Cardiac muscle cell (in vitro differentiated cells and primary cell): Measurements from ENCODE around the gene ETHE1. TPM values are rescaled to one million over a fixed set of nuclear protein-coding genes. Genes with fewer than 3 reads are reported as not detected.
A peak's percentile ranks its signal among the peaks of the same experiment; 100 is the strongest.

Source experiments
- DNase-seq, 2 donors: peaks; one replicate each; pipeline versions ENCODE4 v3.0.0 to v3.0.0-alpha.2; 2010 to 2017; ENCODE audit warnings: low read depth in 1 of 2, low spot score in 1 of 2
- H3K27ac ChIP-seq: fragments of 200-600 bp; sonication (generic); 2 replicates; pipeline ENCODE4 v1.5.1; 2016
- H3K27me3 ChIP-seq: fragments of 200-600 bp; sonication (generic); 2 replicates; pipeline ENCODE4 v1.6.0; 2016; ENCODE audit warnings: control low read depth
- H3K36me3 ChIP-seq: fragments of 200-600 bp; sonication (generic); 2 replicates; pipeline ENCODE4 v1.5.1; 2016; ENCODE audit warnings: control low read depth
- H3K4me1 ChIP-seq: fragments of 200-600 bp; sonication (generic); 2 replicates; pipeline ENCODE4 v1.8.1; 2017; ENCODE audit warnings: low read depth, mild to moderate bottlenecking, mixed run types
- H3K4me3 ChIP-seq: fragments of 200-600 bp; sonication (generic); 2 replicates; pipeline ENCODE4 v1.5.1; 2016; ENCODE audit warnings: mild to moderate bottlenecking
- H3K9me3 ChIP-seq: fragments of 200-600 bp; sonication (generic); 2 replicates; pipeline ENCODE4 v1.5.1; 2017; ENCODE audit warnings: low read depth, mild to moderate bottlenecking, control low read depth
- polyA plus RNA-seq: library from polyadenylated mRNA; unstranded; fragments of >200 nt; fragmentation: Nextera tagmentation; extraction: Ambion mirVana; gene quantifications from 2 replicates; pipeline ENCODE4 v1.2.1, GENCODE V29; 2016
- total RNA-seq: library from RNA; depleted of rRNA; stranded (reverse); fragments of >200 nt; gene quantifications from 2 replicates; pipeline ENCODE4 v1.2.3, GENCODE V29; 2016
- TF ChIP-seq, protein P1 (sequence below): IDR thresholded peaks from 2 replicates; pipeline ENCODE4 v1.5.1; 2012; ENCODE audit warnings: low read depth, mild to moderate bottlenecking, low read length

Gene ETHE1
- total and polyA plus RNA-seq, 2 experiments from 2014 or later, result 31.6 to 35.0 TPM

DNA sequence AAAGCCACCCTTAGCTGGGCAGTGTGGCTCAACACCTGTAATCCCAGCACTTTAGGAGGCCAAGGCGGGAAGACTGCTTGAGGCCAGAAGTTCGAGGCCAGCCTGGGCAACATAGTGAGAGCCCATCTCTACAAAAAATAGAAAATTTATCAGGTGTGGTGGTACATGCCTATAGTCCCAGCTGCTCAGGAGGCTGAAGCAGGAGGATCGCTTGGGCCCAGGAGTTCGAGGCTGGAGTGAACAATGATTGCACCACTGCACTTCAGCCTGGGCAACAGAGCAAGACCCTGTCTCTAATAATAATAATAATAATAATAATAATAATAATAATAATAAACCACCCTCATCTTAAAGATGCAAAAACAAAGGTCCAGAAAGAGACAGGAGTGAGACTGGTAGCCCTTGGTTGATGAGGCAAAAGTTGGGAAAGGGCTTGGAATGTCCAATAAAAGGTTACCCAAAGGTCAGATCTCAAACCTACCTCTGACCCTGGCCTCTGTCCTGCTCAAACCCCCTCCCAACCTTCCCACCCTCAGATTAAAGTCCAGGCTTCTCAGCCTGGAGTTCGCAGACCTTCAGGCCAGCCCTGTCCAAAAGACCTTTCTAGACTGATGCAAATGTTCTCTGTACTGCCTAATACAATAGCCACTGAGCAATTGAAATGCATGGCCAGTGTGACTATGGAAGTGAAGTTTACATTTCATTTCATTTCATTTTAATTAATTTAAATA lies 15.1 kb upstream of the ETHE1 start:
- Histone ChIP-seq H3K4me1 (no peaks in the 10 kb centered on the region), H3K36me3 (peaks cover 40% of the 10 kb centered on the region), H3K27ac (no peak overlapping the region), H3K4me3 (no peak overlapping the region), H3K27me3 (no peaks in the 10 kb centered on the region), H3K9me3 (no peaks in the 10 kb centered on the region)
- TF ChIP-seq, protein P1, sequence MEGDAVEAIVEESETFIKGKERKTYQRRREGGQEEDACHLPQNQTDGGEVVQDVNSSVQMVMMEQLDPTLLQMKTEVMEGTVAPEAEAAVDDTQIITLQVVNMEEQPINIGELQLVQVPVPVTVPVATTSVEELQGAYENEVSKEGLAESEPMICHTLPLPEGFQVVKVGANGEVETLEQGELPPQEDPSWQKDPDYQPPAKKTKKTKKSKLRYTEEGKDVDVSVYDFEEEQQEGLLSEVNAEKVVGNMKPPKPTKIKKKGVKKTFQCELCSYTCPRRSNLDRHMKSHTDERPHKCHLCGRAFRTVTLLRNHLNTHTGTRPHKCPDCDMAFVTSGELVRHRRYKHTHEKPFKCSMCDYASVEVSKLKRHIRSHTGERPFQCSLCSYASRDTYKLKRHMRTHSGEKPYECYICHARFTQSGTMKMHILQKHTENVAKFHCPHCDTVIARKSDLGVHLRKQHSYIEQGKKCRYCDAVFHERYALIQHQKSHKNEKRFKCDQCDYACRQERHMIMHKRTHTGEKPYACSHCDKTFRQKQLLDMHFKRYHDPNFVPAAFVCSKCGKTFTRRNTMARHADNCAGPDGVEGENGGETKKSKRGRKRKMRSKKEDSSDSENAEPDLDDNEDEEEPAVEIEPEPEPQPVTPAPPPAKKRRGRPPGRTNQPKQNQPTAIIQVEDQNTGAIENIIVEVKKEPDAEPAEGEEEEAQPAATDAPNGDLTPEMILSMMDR, result no peak
- no peak for DNase-seq

DNA sequence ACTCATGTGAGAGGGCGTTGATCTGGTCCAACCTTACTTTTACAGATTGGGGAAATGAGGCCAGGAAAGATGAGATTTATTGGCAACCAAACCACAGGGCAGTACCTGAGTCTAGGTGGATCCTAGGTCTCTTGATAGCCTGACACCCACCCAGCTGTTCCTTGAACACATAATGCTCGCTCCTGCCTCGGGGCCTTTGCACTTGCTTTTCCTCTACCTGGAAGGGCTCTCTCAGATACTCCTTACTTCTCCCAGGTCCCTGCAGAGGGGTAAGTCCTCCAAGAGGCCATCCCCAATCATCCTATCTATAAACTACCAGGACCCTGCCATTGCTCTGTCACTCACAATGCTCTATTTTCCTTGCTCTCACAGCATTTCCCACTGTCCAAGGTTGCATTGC lies 13.4 kb upstream of the ETHE1 start:
- peaks cover 4% of the 10 kb centered on the region for H3K4me1 ChIP-seq
- DNase-seq, result no peak
- no peaks in the 10 kb centered on the region for H3K27me3 ChIP-seq
- TF ChIP-seq, protein P1, result no peak
- no peaks in the 10 kb centered on the region for H3K9me3 ChIP-seq
- no peak overlapping the region for H3K27ac ChIP-seq
- no peak overlapping the region for H3K4me3 ChIP-seq
- peaks cover 39% of the 10 kb centered on the region for H3K36me3 ChIP-seq

DNA sequence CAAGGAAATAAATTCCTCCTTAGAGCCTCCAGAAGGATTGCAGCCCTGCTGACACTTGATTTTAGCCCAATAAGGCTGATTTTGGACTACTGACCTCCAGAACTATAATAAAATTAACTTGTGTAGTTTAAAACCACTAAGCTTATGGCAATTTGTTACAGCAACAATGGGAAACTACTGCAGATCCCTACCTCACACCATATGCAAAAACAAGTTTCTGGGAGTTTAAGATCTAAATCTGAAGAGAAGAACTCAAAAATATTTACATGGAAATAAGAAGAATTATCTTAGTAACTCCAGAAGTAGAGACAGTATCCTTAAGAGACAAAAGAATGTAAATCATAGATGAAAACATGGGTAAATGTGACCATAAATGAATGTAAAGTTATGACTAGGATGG lies 11.9 kb upstream of the ETHE1 start:
- TF ChIP-seq, protein P1, result no peak

DNA sequence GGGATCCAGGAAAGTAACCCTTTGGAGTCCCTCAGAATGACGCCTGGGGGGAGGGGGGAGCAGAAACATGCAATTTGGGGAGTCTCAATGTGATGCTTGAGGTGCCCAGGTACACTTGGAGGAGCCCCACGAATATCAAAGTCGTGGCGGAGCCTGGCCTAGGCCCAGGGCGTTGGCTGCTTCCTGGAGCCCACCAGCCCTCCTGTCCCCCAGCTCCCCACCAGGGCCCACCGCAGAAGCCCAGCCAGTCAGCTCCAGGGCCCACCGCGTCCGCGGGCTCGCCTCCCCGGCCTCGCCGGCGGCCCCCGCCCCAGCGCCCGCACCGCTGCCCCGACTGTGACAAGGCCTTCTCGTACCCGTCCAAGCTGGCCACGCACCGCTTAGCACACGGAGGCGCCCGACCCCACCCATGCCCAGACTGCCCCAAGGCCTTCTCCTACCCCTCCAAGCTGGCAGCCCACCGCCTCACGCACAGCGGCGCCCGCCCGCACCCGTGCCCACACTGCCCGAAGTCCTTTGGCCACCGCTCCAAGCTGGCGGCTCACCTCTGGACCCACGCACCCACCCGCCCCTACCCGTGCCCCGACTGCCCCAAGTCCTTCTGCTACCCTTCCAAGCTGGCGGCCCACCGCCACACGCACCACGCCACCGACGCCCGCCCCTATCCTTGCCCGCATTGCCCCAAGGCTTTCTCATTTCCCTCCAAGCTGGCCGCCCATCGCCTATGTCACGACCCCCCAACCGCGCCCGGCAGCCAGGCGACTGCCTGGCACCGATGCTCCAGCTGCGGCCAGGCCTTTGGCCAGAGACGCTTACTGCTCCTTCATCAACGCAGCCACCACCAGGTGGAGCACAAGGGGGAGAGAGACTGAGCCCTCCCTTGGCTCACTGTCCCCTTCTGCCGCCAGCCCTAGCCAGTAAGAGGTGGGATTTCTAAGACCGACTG lies 8.1 kb upstream of the ETHE1 start:
- TF ChIP-seq, protein P1, result peak; percentile 67
- DNase-seq, result peak; percentile 79
- Histone ChIP-seq H3K4me1 (peaks cover 4% of the 10 kb centered on the region), H3K4me3 (no peak overlapping the region), H3K9me3 (no peaks in the 10 kb centered on the region), H3K27ac (no peak overlapping the region), H3K36me3 (peaks cover 9% of the 10 kb centered on the region), H3K27me3 (no peaks in the 10 kb centered on the region)

More for the DNA sequence above, 11.9 kb upstream of the ETHE1 start:
- DNase-seq, result no peak
- Histone ChIP-seq H3K36me3 (peaks cover 33% of the 10 kb centered on the region), H3K9me3 (no peaks in the 10 kb centered on the region), H3K4me3 (no peak overlapping the region), H3K27me3 (no peaks in the 10 kb centered on the region), H3K4me1 (peaks cover 4% of the 10 kb centered on the region), H3K27ac (no peak overlapping the region)

DNA sequence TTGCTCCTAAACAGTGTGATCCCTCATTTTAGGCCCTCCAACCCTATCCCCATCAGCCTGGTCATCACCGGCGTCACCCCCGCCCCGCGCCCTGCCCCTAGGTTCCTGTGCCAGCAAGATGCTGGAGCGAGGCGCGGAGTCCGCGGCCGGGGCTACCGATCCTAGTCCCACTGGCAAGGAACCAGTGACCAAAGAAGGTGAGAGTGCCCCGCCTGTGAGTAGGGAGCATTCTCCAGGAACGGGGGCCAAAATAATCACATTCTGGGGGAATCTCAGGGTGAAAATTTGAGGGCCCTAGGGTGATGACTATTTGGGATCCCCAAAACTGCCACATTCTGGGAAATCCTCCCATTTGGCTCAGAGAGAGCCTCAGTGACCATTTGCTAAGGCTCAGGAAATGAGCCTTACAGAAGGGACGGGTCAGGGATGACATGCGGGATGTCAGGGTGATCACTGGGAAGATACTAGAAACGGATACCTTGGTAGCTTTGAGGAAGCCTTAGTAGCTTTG lies 7.4 kb upstream of the ETHE1 start:
- Histone ChIP-seq H3K4me1 (peaks cover 4% of the 10 kb centered on the region), H3K27ac (no peak overlapping the region), H3K4me3 (no peak overlapping the region), H3K36me3 (peaks cover 9% of the 10 kb centered on the region), H3K9me3 (no peaks in the 10 kb centered on the region), H3K27me3 (no peaks in the 10 kb centered on the region)
- TF ChIP-seq, protein P1, result no peak
- DNase-seq, result no peak
